SK-N-SH (cell line): Measurements from ENCODE around the gene RNASE8. TPM values are rescaled to one million over a fixed set of nuclear protein-coding genes. Genes with fewer than 3 reads are reported as not detected.

Experiments used
- CTCF ChIA-PET: fragments of 300-600, 350-600 bp; formaldehyde crosslinking; extraction: SDS; loops from one replicate; lab custom pipeline; 2021; lab: Yijun Ruan, JAX
- POLR2A ChIA-PET: fragments of 350-600 bp; sonication (Branson Sonifier 250); formaldehyde crosslinking; extraction: SDS; loops from one replicate; lab custom pipeline; 2020; ENCODE audit warnings: antibody characterized with exemption, inconsistent platforms; lab: Yijun Ruan, JAX
- DNase-seq: peaks from one replicate; pipeline ENCODE4 v3.0.0; 2012
- H2AFZ ChIP-seq: fragments of 200-600 bp; sonication (generic); 2 replicates; pipeline ENCODE4 v1.8.1; 2016; ENCODE audit warnings: antibody characterized with exemption, mild to moderate bottlenecking, low read depth
- H3F3A ChIP-seq: fragments of 200-600 bp; sonication (generic); replicated peaks from 2 replicates; pipeline ENCODE3; 2016; ENCODE audit warnings: antibody characterized with exemption, mild to moderate bottlenecking; ENCODE audit not compliant: insufficient read depth
- H3K27ac ChIP-seq, 2 experiments: fragments of 200-500 bp in 1 of 2; fragments of 200-600 bp in 1 of 2; sonication (Bioruptor generic) in 1 of 2; sonication (generic), shearing (Covaris generic) in 1 of 2; 2 replicates each; pipeline versions ENCODE4 v1.5.1 to v1.6.1; 2014 to 2016; ENCODE audit warnings: low read depth in 2 of 2, inconsistent platforms in 1 of 2, low read length in 1 of 2, mild to moderate bottlenecking in 1 of 2, mixed read lengths in 1 of 2
- H3K27me3 ChIP-seq: fragments of 200-600 bp; sonication (generic), shearing (Covaris generic); 2 replicates; pipeline ENCODE4 v1.6.1; 2016; ENCODE audit warnings: mixed run types; ENCODE audit not compliant: insufficient read depth
- H3K36me3 ChIP-seq, 2 experiments: fragments of 200-500 bp in 1 of 2; fragments of 200-600 bp in 1 of 2; sonication (Bioruptor generic) in 1 of 2; sonication (generic) in 1 of 2; replicated peaks in 1 of 2; 2 replicates each; pipeline versions ENCODE3 to v1.5.1; 2014 to 2016; ENCODE audit warnings: low read length in 1 of 2, mild to moderate bottlenecking in 1 of 2; ENCODE audit not compliant: insufficient read depth in 2 of 2, control insufficient read depth in 1 of 2
- H3K4me1 ChIP-seq, 2 experiments: fragments of 200-500 bp in 1 of 2; fragments of 200-600 bp in 1 of 2; sonication (Bioruptor generic) in 1 of 2; sonication (generic), shearing (Covaris generic) in 1 of 2; 2 replicates each; pipeline versions ENCODE4 v1.5.1 to v1.6.1; 2014 to 2016; ENCODE audit warnings: low read depth in 1 of 2, low read length in 1 of 2, mixed run types in 1 of 2; ENCODE audit not compliant: insufficient read depth in 2 of 2, control insufficient read depth in 1 of 2
- H3K4me2 ChIP-seq: fragments of 200-600 bp; sonication (generic), shearing (Covaris generic); 2 replicates; pipeline ENCODE4 v1.6.1; 2017; ENCODE audit warnings: mixed run types
- H3K4me3 ChIP-seq, 2 experiments: fragments of 200-500 bp in 1 of 2; fragments of 200-600 bp in 1 of 2; sonication (Bioruptor generic) in 1 of 2; sonication (generic), shearing (Covaris generic) in 1 of 2; 2 replicates each; pipeline versions ENCODE4 v1.5.1 to v1.8.1; 2014 to 2016; ENCODE audit warnings: low read depth in 2 of 2, inconsistent platforms in 1 of 2, low read length in 1 of 2, mild to moderate bottlenecking in 1 of 2, mixed read lengths in 1 of 2, moderate library complexity in 1 of 2
- H3K79me2 ChIP-seq: fragments of 200-600 bp; sonication (generic); 2 replicates; pipeline ENCODE4 v1.8.1; 2017; ENCODE audit warnings: mild to moderate bottlenecking; ENCODE audit not compliant: insufficient read depth
- H3K9ac ChIP-seq: fragments of 200-600 bp; sonication (generic); 2 replicates; pipeline ENCODE4 v1.6.1; 2017; ENCODE audit warnings: mixed run types
- H3K9me2 ChIP-seq: fragments of 200-600 bp; sonication (generic); 2 replicates; pipeline ENCODE4 v1.6.1; 2017; ENCODE audit warnings: mixed run types
- H3K9me3 ChIP-seq: fragments of 200-600 bp; sonication (generic); 2 replicates; pipeline ENCODE4 v1.6.1; 2017; ENCODE audit warnings: mixed run types, mild to moderate bottlenecking, moderate library complexity
- H4K20me1 ChIP-seq: fragments of 200-600 bp; sonication (generic); 2 replicates; pipeline ENCODE4 v1.6.1; 2017; ENCODE audit warnings: mild to moderate bottlenecking, mixed run types; ENCODE audit not compliant: insufficient read depth
- CHD2 ChIP-seq: fragments of 150-350 bp; IDR thresholded peaks from 2 replicates; pipeline ENCODE4 v1.6.1; 2018; ENCODE audit warnings: low read length; ENCODE audit not compliant: partially characterized antibody
- ELF1 ChIP-seq: IDR thresholded peaks from 2 replicates; pipeline ENCODE4 v1.4.0; 2012
- EZH2phosphoT487 ChIP-seq: fragments of 200-600 bp; sonication (generic); IDR thresholded peaks from 2 replicates; pipeline ENCODE4 v1.6.1; 2017; ENCODE audit warnings: low read depth, mixed run types, mild to moderate bottlenecking, antibody characterized with exemption, moderate library complexity, borderline replicate concordance
- FOSL2 ChIP-seq: IDR thresholded peaks from 2 replicates; pipeline ENCODE4 v1.4.0; 2012; ENCODE audit warnings: low read depth, mild to moderate bottlenecking, moderate library complexity, borderline replicate concordance
- FOXJ3 ChIP-seq: sonication (generic); formaldehyde crosslinking; IDR thresholded peaks from 2 replicates; pipeline ENCODE4 v1.5.1; 2020; ENCODE audit warnings: mild to moderate bottlenecking, missing genetic modification reagents
- FOXM1 ChIP-seq: IDR thresholded peaks from 2 replicates; pipeline ENCODE4 v1.4.0; 2012; ENCODE audit warnings: low read depth, mild to moderate bottlenecking
- GABPA ChIP-seq: IDR thresholded peaks from 2 replicates; pipeline ENCODE4 v1.4.0; 2012; ENCODE audit warnings: low read depth, mild to moderate bottlenecking
- GATA2 ChIP-seq: sonication (generic); formaldehyde crosslinking; IDR thresholded peaks from 2 replicates; pipeline ENCODE4 v1.5.0; 2020; ENCODE audit warnings: mild to moderate bottlenecking, missing genetic modification reagents
- JUND ChIP-seq: IDR thresholded peaks from 2 replicates; pipeline ENCODE4 v1.4.0; 2012
- NFIC ChIP-seq: IDR thresholded peaks from 2 replicates; pipeline ENCODE4 v1.4.0; 2012; ENCODE audit warnings: borderline replicate concordance
- NRF1 ChIP-seq: IDR thresholded peaks from 2 replicates; pipeline ENCODE4 v1.6.1; 2012; ENCODE audit warnings: low read depth, mild to moderate bottlenecking, low read length
- RAD21 ChIP-seq: IDR thresholded peaks from 2 replicates; pipeline ENCODE4 v1.6.1; 2012; ENCODE audit warnings: mild to moderate bottlenecking, low read length
- SMC3 ChIP-seq: IDR thresholded peaks from 2 replicates; pipeline ENCODE4 v1.6.1; 2012; ENCODE audit warnings: low read depth, low read length, improper control_type of control experiment
- TAF1 ChIP-seq: IDR thresholded peaks from 2 replicates; pipeline ENCODE4 v1.6.1; 2012; ENCODE audit warnings: low read depth, mild to moderate bottlenecking, low read length, moderate library complexity, borderline replicate concordance
- TCF12 ChIP-seq: IDR thresholded peaks from 2 replicates; pipeline ENCODE4 v1.4.0; 2012
- TEAD4 ChIP-seq: IDR thresholded peaks from 2 replicates; pipeline ENCODE4 v1.4.0; 2012; ENCODE audit warnings: mild to moderate bottlenecking, borderline replicate concordance; ENCODE audit not compliant: insufficient read depth
- WGBS: methylation state at CpG from one replicate; pipeline ENCODE4 v1.1.6; 2017; ENCODE audit warnings: low lambda C conversion rate; 5-methylcytosine and 5-hydroxymethylcytosine counted together
- polyA plus RNA-seq, 3 experiments: library from polyadenylated mRNA; depleted of rRNA; stranded (reverse); fragments of >200 nt; gene quantifications; 2 replicates each; pipeline ENCODE4 v1.2.3, GENCODE V29; 2012
- TF ChIP-seq, protein P1 (sequence below): IDR thresholded peaks from 2 replicates; pipeline ENCODE4; 2012
- TF ChIP-seq, protein P2 (sequence below): IDR thresholded peaks from 2 replicates; pipeline ENCODE4 v1.4.0; 2012; ENCODE audit warnings: low read depth
- TF ChIP-seq, protein P3 (sequence below): IDR thresholded peaks from 2 replicates; pipeline ENCODE4 v1.6.1; 2012; ENCODE audit warnings: mild to moderate bottlenecking, low read depth, low read length, moderate library complexity

RNASE8 gene
- polyA plus RNA-seq, 1 of the 3 experiments (the other 2 are of a cell fraction), result not detected

DNA sequence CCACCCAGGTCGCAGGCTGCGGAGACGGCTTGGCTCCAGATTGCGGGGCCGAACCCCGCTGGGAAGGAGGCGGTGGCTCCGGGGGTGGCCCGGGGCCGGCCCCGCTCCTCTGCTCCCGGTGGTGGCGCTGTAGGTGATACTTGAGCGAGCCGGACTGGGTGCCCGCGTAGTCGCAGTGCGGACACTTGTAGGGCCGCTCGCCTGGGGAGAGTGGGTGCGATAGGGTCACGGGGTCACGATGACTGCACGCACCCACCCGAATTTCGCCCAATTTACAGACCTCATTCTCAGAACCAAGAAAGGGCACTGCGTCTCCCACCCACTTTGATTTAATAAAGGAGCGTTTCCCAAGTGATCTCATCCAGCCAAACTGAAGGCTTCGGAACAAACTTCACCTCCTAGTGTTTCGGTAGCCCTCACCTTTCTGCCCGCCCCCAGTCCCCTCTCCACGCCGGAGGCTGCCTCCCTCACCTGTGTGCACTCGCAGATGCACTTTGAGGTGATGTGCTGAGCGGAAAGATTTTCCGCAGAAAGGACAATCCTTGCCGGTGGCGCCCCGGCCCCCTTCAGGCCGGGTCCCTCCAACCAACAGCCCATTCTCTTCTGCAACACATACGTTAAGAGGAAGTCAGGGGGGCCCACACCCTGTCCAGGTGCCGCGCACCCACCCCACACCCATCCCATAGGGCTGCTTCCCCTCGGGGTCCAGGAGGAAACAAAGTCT lies 33.5 kb downstream of the RNASE8 start:
- POLR2A ChIA-PET, result no interaction called here
- 96% methylated on average over 38 of the region's 45 CpGs for WGBS
- H4K20me1 ChIP-seq, result peaks cover 14% of the 10 kb centered on the region; the same call in 1 of the 2 replicates

DNA sequence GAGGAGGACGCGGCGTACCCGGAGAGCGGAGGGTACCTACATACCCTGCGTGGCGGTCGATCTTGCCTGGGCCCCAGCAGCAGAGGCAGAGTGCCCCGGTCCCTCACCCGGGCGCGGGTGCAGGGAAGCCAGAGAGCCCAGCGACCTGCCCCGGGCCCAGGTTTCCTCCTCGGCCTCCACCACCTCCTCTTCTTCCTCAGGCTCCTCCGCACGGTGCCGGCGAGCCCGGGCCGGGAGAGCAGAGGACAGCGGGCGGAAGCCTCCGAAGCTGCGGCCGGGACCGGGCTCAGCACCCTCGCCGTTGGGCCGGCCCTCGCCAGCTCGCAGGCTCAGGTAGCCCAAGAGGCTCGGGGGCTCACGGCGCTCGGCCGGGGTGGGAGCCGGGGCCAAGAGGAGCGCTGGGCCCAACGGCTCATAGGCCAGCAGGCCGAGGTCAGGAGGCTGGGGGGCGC lies 34.2 kb downstream of the RNASE8 start:
- CTCF ChIA-PET, result interaction anchor here (0.7 to 20.5 kb wide), 32 partner anchors 7 to 442 kb away, joined by 3 to 555 read pairs (median 6); partner anchors contain the start of genes ARHGEF40, NDRG2, TMEM253 and TPPP2
- Histone ChIP-seq H3K4me1 (peaks cover 21 to 28% of the 10 kb centered on the region in 2 experiments), H3K79me2 (no peaks in the 10 kb centered on the region), H3K9me2 (no peaks in the 10 kb centered on the region), H2AFZ (no peak overlapping the region), H4K20me1 (peaks cover 14% of the 10 kb centered on the region; the same call in 1 of the 2 replicates), H3K27me3 (no peaks in the 10 kb centered on the region), H3K36me3 (peaks cover 20 to 52% of the 10 kb centered on the region in 2 experiments), H3F3A (peaks cover 56% of the 10 kb centered on the region), H3K4me2 (no peak overlapping the region), H3K9ac (no peak overlapping the region), H3K9me3 (no peaks in the 10 kb centered on the region), H3K4me3 (no peak overlapping the region), H3K27ac (no peak overlapping the region; a peak in 1 of 4 replicates)
- 92% methylated on average over 31 of the region's 42 CpGs for WGBS
- POLR2A ChIA-PET, result interaction anchor here (1.2 to 1.8 kb wide), 4 partner anchors 9 to 23 kb away, joined by 3 to 12 read pairs (median 5); partner anchors contain the start of genes ARHGEF40 and TMEM253
- DNase-seq, result peak; percentile 35
- TF ChIP-seq, protein P1, sequence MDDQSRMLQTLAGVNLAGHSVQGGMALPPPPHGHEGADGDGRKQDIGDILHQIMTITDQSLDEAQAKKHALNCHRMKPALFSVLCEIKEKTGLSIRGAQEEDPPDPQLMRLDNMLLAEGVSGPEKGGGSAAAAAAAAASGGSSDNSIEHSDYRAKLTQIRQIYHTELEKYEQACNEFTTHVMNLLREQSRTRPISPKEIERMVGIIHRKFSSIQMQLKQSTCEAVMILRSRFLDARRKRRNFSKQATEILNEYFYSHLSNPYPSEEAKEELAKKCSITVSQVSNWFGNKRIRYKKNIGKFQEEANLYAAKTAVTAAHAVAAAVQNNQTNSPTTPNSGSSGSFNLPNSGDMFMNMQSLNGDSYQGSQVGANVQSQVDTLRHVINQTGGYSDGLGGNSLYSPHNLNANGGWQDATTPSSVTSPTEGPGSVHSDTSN, result no peak
- TF ChIP-seq TAF1 (no peak), SMC3 (no peak), CHD2 (no peak), FOSL2 (no peak), TCF12 (no peak), FOXJ3 (CRISPR knock-in tag) (no peak), RAD21 (no peak), TEAD4 (no peak), NRF1 (no peak), FOXM1 (no peak), GATA2 (no peak)
- TF ChIP-seq, protein P2, sequence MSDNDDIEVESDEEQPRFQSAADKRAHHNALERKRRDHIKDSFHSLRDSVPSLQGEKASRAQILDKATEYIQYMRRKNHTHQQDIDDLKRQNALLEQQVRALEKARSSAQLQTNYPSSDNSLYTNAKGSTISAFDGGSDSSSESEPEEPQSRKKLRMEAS, result no peak

More for the DNA sequence above, 33.5 kb downstream of the RNASE8 start:
- no peak overlapping the region for H2AFZ ChIP-seq
- H3K9me2 ChIP-seq, result no peaks in the 10 kb centered on the region
- no peak overlapping the region for H3K9ac ChIP-seq
- peaks cover 27 to 58% of the 10 kb centered on the region in 2 experiments for H3K36me3 ChIP-seq
- TF ChIP-seq, protein P1, result no peak
- TF ChIP-seq EZH2phosphoT487 (no peak), JUND (no peak), GABPA (no peak), ELF1 (no peak), FOXJ3 (CRISPR knock-in tag) (no peak), NFIC (no peak)
- TF ChIP-seq, protein P3, sequence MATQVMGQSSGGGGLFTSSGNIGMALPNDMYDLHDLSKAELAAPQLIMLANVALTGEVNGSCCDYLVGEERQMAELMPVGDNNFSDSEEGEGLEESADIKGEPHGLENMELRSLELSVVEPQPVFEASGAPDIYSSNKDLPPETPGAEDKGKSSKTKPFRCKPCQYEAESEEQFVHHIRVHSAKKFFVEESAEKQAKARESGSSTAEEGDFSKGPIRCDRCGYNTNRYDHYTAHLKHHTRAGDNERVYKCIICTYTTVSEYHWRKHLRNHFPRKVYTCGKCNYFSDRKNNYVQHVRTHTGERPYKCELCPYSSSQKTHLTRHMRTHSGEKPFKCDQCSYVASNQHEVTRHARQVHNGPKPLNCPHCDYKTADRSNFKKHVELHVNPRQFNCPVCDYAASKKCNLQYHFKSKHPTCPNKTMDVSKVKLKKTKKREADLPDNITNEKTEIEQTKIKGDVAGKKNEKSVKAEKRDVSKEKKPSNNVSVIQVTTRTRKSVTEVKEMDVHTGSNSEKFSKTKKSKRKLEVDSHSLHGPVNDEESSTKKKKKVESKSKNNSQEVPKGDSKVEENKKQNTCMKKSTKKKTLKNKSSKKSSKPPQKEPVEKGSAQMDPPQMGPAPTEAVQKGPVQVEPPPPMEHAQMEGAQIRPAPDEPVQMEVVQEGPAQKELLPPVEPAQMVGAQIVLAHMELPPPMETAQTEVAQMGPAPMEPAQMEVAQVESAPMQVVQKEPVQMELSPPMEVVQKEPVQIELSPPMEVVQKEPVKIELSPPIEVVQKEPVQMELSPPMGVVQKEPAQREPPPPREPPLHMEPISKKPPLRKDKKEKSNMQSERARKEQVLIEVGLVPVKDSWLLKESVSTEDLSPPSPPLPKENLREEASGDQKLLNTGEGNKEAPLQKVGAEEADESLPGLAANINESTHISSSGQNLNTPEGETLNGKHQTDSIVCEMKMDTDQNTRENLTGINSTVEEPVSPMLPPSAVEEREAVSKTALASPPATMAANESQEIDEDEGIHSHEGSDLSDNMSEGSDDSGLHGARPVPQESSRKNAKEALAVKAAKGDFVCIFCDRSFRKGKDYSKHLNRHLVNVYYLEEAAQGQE, result no peak
- no peaks in the 10 kb centered on the region for H3K9me3 ChIP-seq
- H3K27me3 ChIP-seq, result no peaks in the 10 kb centered on the region
- CTCF ChIA-PET, result interaction anchor here (0.8 to 20.5 kb wide), 25 partner anchors 6 to 89 kb away, joined by 3 to 555 read pairs (median 13); partner anchors contain the start of genes ARHGEF40, NDRG2 and TMEM253
- no peak overlapping the region for H3K27ac ChIP-seq
- H3F3A ChIP-seq, result peaks cover 56% of the 10 kb centered on the region
- peaks cover 17 to 26% of the 10 kb centered on the region in 2 experiments for H3K4me1 ChIP-seq
- no peak overlapping the region for H3K4me3 ChIP-seq
- no peak overlapping the region for H3K4me2 ChIP-seq
- no peaks in the 10 kb centered on the region for H3K79me2 ChIP-seq
- peak; percentile 36 for DNase-seq
